Measurements from ENCODE around the gene CSNK1G1.
"Not testable (repeated sequence)": the region's sequence is repeated elsewhere in the genome, so short reads cannot be mapped to it uniquely, and the experiment has no call there.

The CSNK1G1 gene

DNA sequence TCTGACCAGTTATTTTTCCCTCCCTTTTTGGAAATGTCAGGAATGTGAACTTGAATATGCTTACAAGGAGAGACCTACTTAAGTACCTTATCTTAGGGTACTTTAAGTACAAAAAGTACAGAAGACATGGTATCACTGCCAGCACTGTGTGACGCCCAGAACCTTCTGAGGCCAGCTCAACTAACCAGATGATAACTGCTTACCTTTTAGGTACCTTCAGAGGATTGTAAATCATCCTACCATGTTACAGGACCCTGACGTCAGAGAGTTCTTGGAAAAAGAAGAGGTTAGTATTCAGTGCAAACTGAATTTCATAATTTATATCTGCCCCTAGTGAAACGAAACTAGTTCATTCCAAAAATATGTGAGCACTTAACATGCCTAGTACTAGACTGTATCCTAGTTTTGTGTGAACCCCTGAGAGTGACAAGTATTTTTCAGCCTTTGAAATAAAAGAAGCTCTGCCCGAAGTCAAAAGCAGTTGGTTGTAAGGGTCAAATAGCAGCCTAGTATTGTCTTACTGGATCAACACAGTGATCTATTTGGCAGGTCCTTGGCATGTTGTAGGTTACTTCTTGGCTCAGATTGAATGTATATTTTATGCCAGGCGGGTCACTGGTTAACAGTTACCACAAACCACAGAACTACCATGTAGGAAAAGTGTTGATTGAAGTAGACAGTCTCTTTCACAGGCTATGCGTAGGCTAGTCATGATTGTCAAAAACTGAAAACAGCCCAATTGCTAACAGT, 228.3 kb downstream of the CSNK1G1 start:
- H3K36me3 ChIP-seq (ENCODE audit: control insufficient read depth, insufficient read depth, low read length): no peaks in the 10 kb centered on the region
- H3K9ac ChIP-seq: no peak overlapping the region
- no peak overlapping the region for H3K27ac ChIP-seq

DNA sequence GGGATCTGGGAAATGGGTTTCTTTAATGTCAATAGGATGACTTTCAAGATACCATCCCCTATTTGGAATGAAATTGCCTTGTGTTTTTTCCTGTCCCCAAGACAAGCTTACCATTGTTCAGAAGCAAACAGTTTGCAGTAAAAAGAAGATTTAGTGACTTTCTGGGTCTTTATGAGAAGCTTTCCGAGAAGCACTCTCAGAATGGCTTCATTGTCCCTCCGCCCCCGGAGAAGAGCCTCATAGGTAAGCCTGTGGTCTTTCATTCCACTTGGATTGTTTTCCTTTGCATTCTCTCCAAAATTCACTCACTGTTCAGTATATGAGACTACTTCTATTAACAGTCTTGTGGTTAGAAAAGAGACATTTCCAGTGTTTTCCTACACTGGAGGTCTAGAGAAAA, 230.0 kb downstream of the CSNK1G1 start:
- Histone ChIP-seq H3K79me2 (peaks cover 2% of the 10 kb centered on the region), H3K9ac (no peak overlapping the region), H3K9me3 (ENCODE audit: control insufficient read depth, low read length) (no peaks in the 10 kb centered on the region), H3K27me3 (ENCODE audit: control insufficient read depth, insufficient read depth, low read length) (no peaks in the 10 kb centered on the region), H3K27ac (no peak overlapping the region), H3K36me3 (ENCODE audit: control insufficient read depth, insufficient read depth, low read length) (no peaks in the 10 kb centered on the region), H2AFZ (no peak overlapping the region), H3K4me3 (ENCODE audit: low read depth, low read length) (no peak overlapping the region), H3K4me1 (no peaks in the 10 kb centered on the region), H3K4me2 (ENCODE audit: low read length) (no peak overlapping the region)
- TF ChIP-seq, protein P1, sequence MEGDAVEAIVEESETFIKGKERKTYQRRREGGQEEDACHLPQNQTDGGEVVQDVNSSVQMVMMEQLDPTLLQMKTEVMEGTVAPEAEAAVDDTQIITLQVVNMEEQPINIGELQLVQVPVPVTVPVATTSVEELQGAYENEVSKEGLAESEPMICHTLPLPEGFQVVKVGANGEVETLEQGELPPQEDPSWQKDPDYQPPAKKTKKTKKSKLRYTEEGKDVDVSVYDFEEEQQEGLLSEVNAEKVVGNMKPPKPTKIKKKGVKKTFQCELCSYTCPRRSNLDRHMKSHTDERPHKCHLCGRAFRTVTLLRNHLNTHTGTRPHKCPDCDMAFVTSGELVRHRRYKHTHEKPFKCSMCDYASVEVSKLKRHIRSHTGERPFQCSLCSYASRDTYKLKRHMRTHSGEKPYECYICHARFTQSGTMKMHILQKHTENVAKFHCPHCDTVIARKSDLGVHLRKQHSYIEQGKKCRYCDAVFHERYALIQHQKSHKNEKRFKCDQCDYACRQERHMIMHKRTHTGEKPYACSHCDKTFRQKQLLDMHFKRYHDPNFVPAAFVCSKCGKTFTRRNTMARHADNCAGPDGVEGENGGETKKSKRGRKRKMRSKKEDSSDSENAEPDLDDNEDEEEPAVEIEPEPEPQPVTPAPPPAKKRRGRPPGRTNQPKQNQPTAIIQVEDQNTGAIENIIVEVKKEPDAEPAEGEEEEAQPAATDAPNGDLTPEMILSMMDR (IDR thresholded peaks at IDR 0.05): no peak

More for the DNA sequence above, 228.3 kb downstream of the CSNK1G1 start:
- Histone ChIP-seq H3K79me2 (no peaks in the 10 kb centered on the region), H3K9me3 (ENCODE audit: control insufficient read depth, low read length) (no peaks in the 10 kb centered on the region), H2AFZ (no peak overlapping the region), H3K4me1 (no peaks in the 10 kb centered on the region), H3K4me3 (ENCODE audit: low read depth, low read length) (no peak overlapping the region), H3K27me3 (ENCODE audit: control insufficient read depth, insufficient read depth, low read length) (no peaks in the 10 kb centered on the region), H3K4me2 (ENCODE audit: low read length) (no peak overlapping the region)
- TF ChIP-seq, protein P1 (IDR thresholded peaks at IDR 0.05): no peak

GRCh38 chr15:64122936-64123351, 233.0 kb downstream of the CSNK1G1 start:
- H3K27me3 ChIP-seq (ENCODE audit: control insufficient read depth, insufficient read depth, low read length): no peaks in the 10 kb centered on the region
- H3K4me1 ChIP-seq: no peaks in the 10 kb centered on the region
- no peaks in the 10 kb centered on the region for H3K9me3 ChIP-seq (ENCODE audit: control insufficient read depth, low read length)
- H3K36me3 ChIP-seq (ENCODE audit: control insufficient read depth, insufficient read depth, low read length): no peaks in the 10 kb centered on the region
- TF ChIP-seq, protein P1 (IDR thresholded peaks at IDR 0.05): no peak
- H3K4me3 ChIP-seq (ENCODE audit: low read depth, low read length): no peak overlapping the region
- H3K4me2 ChIP-seq (ENCODE audit: low read length): no peak overlapping the region
- no peak overlapping the region for H2AFZ ChIP-seq
- no peak overlapping the region for H3K9ac ChIP-seq
- peaks cover 2% of the 10 kb centered on the region for H3K79me2 ChIP-seq
- H3K27ac ChIP-seq: no peak overlapping the region

DNA sequence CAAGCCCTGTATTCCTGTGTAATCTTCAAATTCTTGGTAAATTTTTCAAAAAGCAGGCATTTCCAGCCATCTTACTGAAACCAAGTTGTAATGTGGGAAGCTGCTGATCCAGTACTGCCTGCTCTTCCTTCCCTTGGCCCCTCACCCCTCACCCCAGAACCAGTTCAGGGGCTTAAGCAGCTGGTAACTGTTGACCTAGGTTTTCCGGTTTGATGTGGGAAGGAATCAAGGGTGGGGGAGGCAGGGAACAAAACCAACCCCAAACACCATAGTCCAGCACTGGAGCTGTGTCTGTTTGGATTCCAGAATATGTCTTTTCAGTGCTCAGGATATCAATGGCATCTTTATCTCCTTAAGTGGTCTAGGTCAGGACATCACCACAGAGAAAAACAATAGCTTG, 233.5 kb downstream of the CSNK1G1 start:
- Histone ChIP-seq H3K36me3 (ENCODE audit: control insufficient read depth, insufficient read depth, low read length) (no peaks in the 10 kb centered on the region), H3K4me2 (ENCODE audit: low read length) (no peak overlapping the region), H2AFZ (no peak overlapping the region), H3K4me3 (ENCODE audit: low read depth, low read length) (no peak overlapping the region), H3K9ac (no peak overlapping the region), H3K27ac (no peak overlapping the region), H3K27me3 (ENCODE audit: control insufficient read depth, insufficient read depth, low read length) (no peaks in the 10 kb centered on the region), H3K79me2 (peaks cover 2% of the 10 kb centered on the region), H3K9me3 (ENCODE audit: control insufficient read depth, low read length) (no peaks in the 10 kb centered on the region), H3K4me1 (no peaks in the 10 kb centered on the region)
- TF ChIP-seq, protein P1 (IDR thresholded peaks at IDR 0.05): no peak

- no peaks in the 10 kb centered on the region for H3K36me3 ChIP-seq (ENCODE audit: control insufficient read depth, insufficient read depth, low read length)
Measured at GRCh38 chr15:64121614-64122013, 234.4 kb downstream of the CSNK1G1 start.

DNA sequence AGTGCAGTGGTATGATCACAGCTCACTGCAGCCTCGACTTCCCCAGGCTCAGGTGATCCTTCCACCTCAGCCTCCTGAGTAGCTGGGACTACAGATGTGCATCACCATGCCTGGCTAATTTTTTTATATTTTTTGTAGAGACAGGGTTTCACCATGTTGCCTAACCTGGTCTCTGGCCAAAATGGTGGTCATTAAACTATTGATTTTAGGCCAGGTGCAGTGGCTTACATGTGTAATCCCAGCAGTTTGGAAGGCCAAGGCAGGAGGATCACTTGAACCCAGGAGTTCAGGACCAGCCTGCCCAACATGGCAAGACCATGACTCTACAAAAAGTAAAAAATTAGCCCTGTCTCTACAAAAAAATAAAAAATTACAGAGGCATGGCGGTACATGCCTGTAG, 235.7 kb downstream of the CSNK1G1 start:
- not testable (repeated sequence) for H3K4me2 ChIP-seq (ENCODE audit: low read length); H2AFZ ChIP-seq; H3K4me1 ChIP-seq; H3K36me3 ChIP-seq (ENCODE audit: control insufficient read depth, insufficient read depth, low read length); H3K9me3 ChIP-seq (ENCODE audit: control insufficient read depth, low read length); H3K79me2 ChIP-seq; H3K4me3 ChIP-seq (ENCODE audit: low read depth, low read length); H3K27ac ChIP-seq; H3K9ac ChIP-seq; H3K27me3 ChIP-seq (ENCODE audit: control insufficient read depth, insufficient read depth, low read length)

More at GRCh38 chr15:64121614-64122013, 234.4 kb downstream of the CSNK1G1 start:
- H2AFZ ChIP-seq: no peak overlapping the region
- no peaks in the 10 kb centered on the region for H3K4me1 ChIP-seq
- no peaks in the 10 kb centered on the region for H3K27me3 ChIP-seq (ENCODE audit: control insufficient read depth, insufficient read depth, low read length)
- no peak overlapping the region for H3K9ac ChIP-seq
- TF ChIP-seq, protein P1 (IDR thresholded peaks at IDR 0.05): no peak
- no peak overlapping the region for H3K4me3 ChIP-seq (ENCODE audit: low read depth, low read length)
- peaks cover 2% of the 10 kb centered on the region for H3K79me2 ChIP-seq
- H3K4me2 ChIP-seq (ENCODE audit: low read length): no peak overlapping the region
- H3K27ac ChIP-seq: no peak overlapping the region
- no peaks in the 10 kb centered on the region for H3K9me3 ChIP-seq (ENCODE audit: control insufficient read depth, low read length)
